ENCODE data around the gene UST.

The UST gene

DNA sequence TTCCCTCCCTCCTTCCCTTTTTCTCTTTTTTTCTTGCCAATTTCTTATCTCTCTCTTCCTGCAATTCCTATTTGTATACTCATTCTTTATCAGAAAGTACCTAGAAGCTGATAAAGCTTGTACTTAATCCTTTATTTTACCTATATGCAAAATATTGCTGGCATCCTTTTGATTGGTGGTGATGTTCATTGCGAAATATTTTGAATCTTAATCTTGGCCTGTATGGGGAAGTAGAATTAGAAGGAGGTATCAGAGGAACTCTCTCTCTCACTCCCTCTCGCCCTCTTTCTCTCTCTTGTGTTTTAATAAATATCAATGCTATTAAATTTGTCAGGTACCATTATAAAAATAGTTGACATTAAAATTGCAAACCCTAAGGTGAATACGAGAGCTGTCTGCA, 52.8 kb downstream of the UST start:
- Histone ChIP-seq H3K4me1 (ENCODE audit: control insufficient read depth, low read length) (no peaks in the 10 kb centered on the region), H3K4me2 (ENCODE audit: low read length) (no peak overlapping the region), H3K9me3 (ENCODE audit: control insufficient read depth, insufficient read depth, low read length) (no peaks in the 10 kb centered on the region), H3K36me3 (ENCODE audit: control insufficient read depth, low read length) (no peaks in the 10 kb centered on the region), H3K9me2 (replicated peaks; ENCODE audit: control insufficient read depth, low read length) (no peaks in the 10 kb centered on the region), H3K4me3 (ENCODE audit: low read length) (no peak overlapping the region), H3K79me2 (ENCODE audit: control insufficient read depth, low read length) (no peaks in the 10 kb centered on the region), H3K27ac (ENCODE audit: low read depth, low read length) (no peak overlapping the region), H3F3A (ENCODE audit: control insufficient read depth, insufficient read depth) (no peaks in the 10 kb centered on the region), H3K27me3 (ENCODE audit: control insufficient read depth, low read length) (0 out of 2 replicates have a peak, but pooled peaks cover 2% of the 10 kb centered on the region), H4K20me1 (ENCODE audit: control insufficient read depth, insufficient read depth, low read depth, low read length) (no peaks in the 10 kb centered on the region)
- no peak for TF ChIP-seq EZH2phosphoT487 (IDR thresholded peaks at IDR 0.05; ENCODE audit: borderline replicate concordance, low read length)
- TF ChIP-seq, protein P1, sequence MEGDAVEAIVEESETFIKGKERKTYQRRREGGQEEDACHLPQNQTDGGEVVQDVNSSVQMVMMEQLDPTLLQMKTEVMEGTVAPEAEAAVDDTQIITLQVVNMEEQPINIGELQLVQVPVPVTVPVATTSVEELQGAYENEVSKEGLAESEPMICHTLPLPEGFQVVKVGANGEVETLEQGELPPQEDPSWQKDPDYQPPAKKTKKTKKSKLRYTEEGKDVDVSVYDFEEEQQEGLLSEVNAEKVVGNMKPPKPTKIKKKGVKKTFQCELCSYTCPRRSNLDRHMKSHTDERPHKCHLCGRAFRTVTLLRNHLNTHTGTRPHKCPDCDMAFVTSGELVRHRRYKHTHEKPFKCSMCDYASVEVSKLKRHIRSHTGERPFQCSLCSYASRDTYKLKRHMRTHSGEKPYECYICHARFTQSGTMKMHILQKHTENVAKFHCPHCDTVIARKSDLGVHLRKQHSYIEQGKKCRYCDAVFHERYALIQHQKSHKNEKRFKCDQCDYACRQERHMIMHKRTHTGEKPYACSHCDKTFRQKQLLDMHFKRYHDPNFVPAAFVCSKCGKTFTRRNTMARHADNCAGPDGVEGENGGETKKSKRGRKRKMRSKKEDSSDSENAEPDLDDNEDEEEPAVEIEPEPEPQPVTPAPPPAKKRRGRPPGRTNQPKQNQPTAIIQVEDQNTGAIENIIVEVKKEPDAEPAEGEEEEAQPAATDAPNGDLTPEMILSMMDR (IDR thresholded peaks at IDR 0.05; ENCODE audit: low read depth, low read length, poor library complexity, severe bottlenecking), result no peak

DNA sequence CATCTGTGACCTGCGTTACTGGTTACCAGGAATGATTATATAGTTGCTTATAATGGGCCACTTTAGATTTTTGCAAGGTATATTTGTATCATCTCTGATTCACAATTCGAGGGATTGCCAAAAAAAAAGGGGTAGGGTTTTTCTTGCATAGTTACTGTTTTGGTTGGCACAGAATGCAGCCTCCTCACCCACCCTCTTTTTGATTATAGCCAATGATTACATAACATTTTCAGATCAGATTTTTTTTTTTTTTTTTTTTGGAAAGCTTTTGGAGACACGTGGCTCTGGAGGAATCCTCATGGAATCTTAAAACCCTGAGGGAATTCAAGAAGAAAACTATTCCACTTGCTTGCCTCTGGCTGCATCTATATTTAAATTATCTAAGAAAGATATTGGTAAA, 53.7 kb downstream of the UST start:
- TF ChIP-seq EZH2phosphoT487 (IDR thresholded peaks at IDR 0.05; ENCODE audit: borderline replicate concordance, low read length), result no peak
- TF ChIP-seq, protein P1 (IDR thresholded peaks at IDR 0.05; ENCODE audit: low read depth, low read length, poor library complexity, severe bottlenecking), result no peak
- Histone ChIP-seq H3K4me3 (ENCODE audit: low read length) (no peak overlapping the region), H3K4me1 (ENCODE audit: control insufficient read depth, low read length) (no peaks in the 10 kb centered on the region), H3K36me3 (ENCODE audit: control insufficient read depth, low read length) (no peaks in the 10 kb centered on the region), H3K4me2 (ENCODE audit: low read length) (no peak overlapping the region), H3F3A (ENCODE audit: control insufficient read depth, insufficient read depth) (no peaks in the 10 kb centered on the region), H4K20me1 (ENCODE audit: control insufficient read depth, insufficient read depth, low read depth, low read length) (no peaks in the 10 kb centered on the region), H3K9me2 (replicated peaks; ENCODE audit: control insufficient read depth, low read length) (no peaks in the 10 kb centered on the region), H3K79me2 (ENCODE audit: control insufficient read depth, low read length) (no peaks in the 10 kb centered on the region), H3K27ac (ENCODE audit: low read depth, low read length) (no peak overlapping the region), H3K27me3 (ENCODE audit: control insufficient read depth, low read length) (peaks cover 6% of the 10 kb centered on the region), H3K9me3 (ENCODE audit: control insufficient read depth, insufficient read depth, low read length) (no peaks in the 10 kb centered on the region)

DNA sequence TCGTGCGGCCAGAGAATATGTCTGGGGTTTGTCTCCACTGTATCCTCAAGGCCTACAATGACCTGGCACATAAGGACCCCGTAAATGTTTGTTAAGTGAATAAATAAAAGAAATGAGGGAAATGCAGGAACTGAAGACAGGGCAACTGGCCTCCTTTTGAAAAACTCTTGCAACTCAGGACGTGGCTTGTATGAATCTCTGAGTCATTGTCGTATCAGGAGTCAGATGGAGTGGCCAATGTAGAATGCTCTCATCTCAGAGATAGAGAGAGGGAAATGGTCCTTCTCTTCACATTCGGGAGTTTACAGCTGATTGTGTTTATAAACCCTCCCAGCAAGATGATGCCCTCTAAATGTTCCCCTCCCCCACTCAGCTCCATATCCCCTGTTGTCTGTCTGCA, 57.1 kb downstream of the UST start:
- H3K4me3 ChIP-seq (ENCODE audit: low read length), result no peak overlapping the region
- H4K20me1 ChIP-seq (ENCODE audit: control insufficient read depth, insufficient read depth, low read depth, low read length), result no peaks in the 10 kb centered on the region
- no peaks in the 10 kb centered on the region for H3K4me1 ChIP-seq (ENCODE audit: control insufficient read depth, low read length)
- H3K4me2 ChIP-seq (ENCODE audit: low read length), result no peak overlapping the region
- no peaks in the 10 kb centered on the region for H3K36me3 ChIP-seq (ENCODE audit: control insufficient read depth, low read length)
- no peaks in the 10 kb centered on the region for H3K9me3 ChIP-seq (ENCODE audit: control insufficient read depth, insufficient read depth, low read length)
- H3K79me2 ChIP-seq (ENCODE audit: control insufficient read depth, low read length), result no peaks in the 10 kb centered on the region
- no peaks in the 10 kb centered on the region for H3K9me2 ChIP-seq (replicated peaks; ENCODE audit: control insufficient read depth, low read length)
- H3F3A ChIP-seq (ENCODE audit: control insufficient read depth, insufficient read depth), result no peaks in the 10 kb centered on the region
- H3K27ac ChIP-seq (ENCODE audit: low read depth, low read length), result no peak overlapping the region
- TF ChIP-seq, protein P1 (IDR thresholded peaks at IDR 0.05; ENCODE audit: low read depth, low read length, poor library complexity, severe bottlenecking), result no peak
- TF ChIP-seq EZH2phosphoT487 (IDR thresholded peaks at IDR 0.05; ENCODE audit: borderline replicate concordance, low read length), result no peak
- H3K27me3 ChIP-seq (ENCODE audit: control insufficient read depth, low read length), result peaks cover 13% of the 10 kb centered on the region

DNA sequence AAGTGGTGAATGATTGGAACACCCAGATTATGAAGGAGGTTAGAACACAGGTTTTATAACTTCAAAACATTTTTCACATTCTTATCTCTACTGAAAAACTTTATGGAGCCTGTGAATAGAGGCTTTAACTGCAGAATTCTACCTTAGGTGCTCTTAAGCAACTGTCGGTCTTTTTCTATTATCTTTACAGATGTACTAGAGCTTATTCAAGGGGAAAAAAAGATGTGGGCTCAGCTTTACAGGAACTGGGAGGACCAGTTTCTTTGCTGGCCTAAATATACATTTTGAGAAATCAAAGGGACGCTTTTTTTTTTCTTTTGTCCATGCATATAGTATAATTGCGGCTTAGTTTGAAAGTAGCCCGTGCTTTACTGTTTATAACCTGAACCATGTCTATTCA, 58.9 kb downstream of the UST start:
- no peak for TF ChIP-seq EZH2phosphoT487 (IDR thresholded peaks at IDR 0.05; ENCODE audit: borderline replicate concordance, low read length)
- TF ChIP-seq, protein P1 (IDR thresholded peaks at IDR 0.05; ENCODE audit: low read depth, low read length, poor library complexity, severe bottlenecking), result no peak
- H3K9me3 ChIP-seq (ENCODE audit: control insufficient read depth, insufficient read depth, low read length), result no peaks in the 10 kb centered on the region
- H3K4me1 ChIP-seq (ENCODE audit: control insufficient read depth, low read length), result no peaks in the 10 kb centered on the region
- no peaks in the 10 kb centered on the region for H3K9me2 ChIP-seq (replicated peaks; ENCODE audit: control insufficient read depth, low read length)
- H3F3A ChIP-seq (ENCODE audit: control insufficient read depth, insufficient read depth), result no peaks in the 10 kb centered on the region
- H3K79me2 ChIP-seq (ENCODE audit: control insufficient read depth, low read length), result no peaks in the 10 kb centered on the region
- no peak overlapping the region for H3K4me2 ChIP-seq (ENCODE audit: low read length)
- H3K27me3 ChIP-seq (ENCODE audit: control insufficient read depth, low read length), result peaks cover 13% of the 10 kb centered on the region
- no peaks in the 10 kb centered on the region for H4K20me1 ChIP-seq (ENCODE audit: control insufficient read depth, insufficient read depth, low read depth, low read length)
- no peak overlapping the region for H3K27ac ChIP-seq (ENCODE audit: low read depth, low read length)
- H3K36me3 ChIP-seq (ENCODE audit: control insufficient read depth, low read length), result no peaks in the 10 kb centered on the region
- no peak overlapping the region for H3K4me3 ChIP-seq (ENCODE audit: low read length)
